ENCODE measurements around the gene GALNT2. TPM values are rescaled to one million over a fixed set of nuclear protein-coding genes. Genes with fewer than 3 reads are reported as not detected.

GALNT2 gene
- polyA plus RNA-seq, 3 donors: 19.6 to 25.6 (median 23.4) TPM

DNA sequence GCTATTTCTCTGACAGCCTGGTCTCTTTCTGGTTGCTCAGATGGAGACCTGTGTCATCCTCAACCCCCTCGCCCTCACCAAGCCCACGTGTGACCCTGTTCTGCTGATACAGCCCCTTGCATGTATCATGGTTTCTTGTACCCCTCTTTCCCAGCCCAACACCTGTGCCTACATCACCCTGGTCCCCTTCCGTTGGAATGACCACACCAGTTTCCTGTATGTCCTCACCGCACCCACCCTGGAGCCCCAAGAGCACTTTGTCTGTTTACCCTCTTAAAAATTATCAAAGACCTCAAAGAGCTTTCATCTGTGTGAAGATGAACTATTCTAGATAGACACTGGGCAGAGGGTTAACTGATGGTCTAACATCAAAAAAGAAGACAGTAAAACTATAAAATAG, 179.5 kb downstream of the GALNT2 start:
- 83% methylated on average over 3 of the region's 4 CpGs for WGBS (ENCODE audit: insufficient coverage)
- H2AFZ ChIP-seq (ENCODE audit: insufficient read depth, low read depth, low read length, poor library complexity, severe bottlenecking): no peak overlapping the region
- TF ChIP-seq, protein P1, sequence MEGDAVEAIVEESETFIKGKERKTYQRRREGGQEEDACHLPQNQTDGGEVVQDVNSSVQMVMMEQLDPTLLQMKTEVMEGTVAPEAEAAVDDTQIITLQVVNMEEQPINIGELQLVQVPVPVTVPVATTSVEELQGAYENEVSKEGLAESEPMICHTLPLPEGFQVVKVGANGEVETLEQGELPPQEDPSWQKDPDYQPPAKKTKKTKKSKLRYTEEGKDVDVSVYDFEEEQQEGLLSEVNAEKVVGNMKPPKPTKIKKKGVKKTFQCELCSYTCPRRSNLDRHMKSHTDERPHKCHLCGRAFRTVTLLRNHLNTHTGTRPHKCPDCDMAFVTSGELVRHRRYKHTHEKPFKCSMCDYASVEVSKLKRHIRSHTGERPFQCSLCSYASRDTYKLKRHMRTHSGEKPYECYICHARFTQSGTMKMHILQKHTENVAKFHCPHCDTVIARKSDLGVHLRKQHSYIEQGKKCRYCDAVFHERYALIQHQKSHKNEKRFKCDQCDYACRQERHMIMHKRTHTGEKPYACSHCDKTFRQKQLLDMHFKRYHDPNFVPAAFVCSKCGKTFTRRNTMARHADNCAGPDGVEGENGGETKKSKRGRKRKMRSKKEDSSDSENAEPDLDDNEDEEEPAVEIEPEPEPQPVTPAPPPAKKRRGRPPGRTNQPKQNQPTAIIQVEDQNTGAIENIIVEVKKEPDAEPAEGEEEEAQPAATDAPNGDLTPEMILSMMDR (IDR thresholded peaks at IDR 0.05): no peak
- no peaks in the 10 kb centered on the region for H3K9me3 ChIP-seq (replicated peaks in 1 of 2; ENCODE audit: control insufficient read depth in 1 of 2, insufficient read depth in 1 of 2, low read length in 2 of 2)
- intact Hi-C loops (cut with micrococcal nuclease): no loop called here
- Mint-ChIP-seq H3K4me1 (no peaks in the 10 kb centered on the region), H3K27me3 (ENCODE audit: low read depth in 3 of 3) (peaks cover 0 to 1% (median 0%) of the 10 kb centered on the region in 3 donors), H3K27ac (peak overlapping the region in 2 of 7 donors; percentile 12 to 19), H3K9me3 (peaks cover 0 to under 1% (median 0%) of the 10 kb centered on the region in 7 donors), H3K36me3 (peaks cover 88 to 92% of the 10 kb centered on the region in 2 donors), H3K4me3 (no peak overlapping the region)
- H3K79me2 ChIP-seq (ENCODE audit: insufficient read depth, low read length): no peaks in the 10 kb centered on the region
- no peak overlapping the region for H3K4me2 ChIP-seq (replicated peaks; ENCODE audit: extremely low read depth, low read length, poor library complexity, severe bottlenecking)
- peaks cover 70 to 100% of the 10 kb centered on the region in 2 donors for H3K36me3 ChIP-seq (replicated peaks in 1 of 2; ENCODE audit: control insufficient read depth in 1 of 2, insufficient read depth in 2 of 2, low read length in 2 of 2)
- no peak for DNase-seq
- no peak overlapping the region for H3K9ac ChIP-seq (ENCODE audit: insufficient read depth, low read length, poor library complexity, severe bottlenecking)
- H3K27ac ChIP-seq (ENCODE audit: low read depth in 1 of 2, low read length in 2 of 2): no peak overlapping the region
- H4K20me1 ChIP-seq (ENCODE audit: insufficient read depth, low read length): no peaks in the 10 kb centered on the region
- H3K4me1 ChIP-seq (ENCODE audit: control insufficient read depth in 1 of 2, insufficient read depth in 2 of 2, low read length in 2 of 2): no peaks in the 10 kb centered on the region
- H3K27me3 ChIP-seq (ENCODE audit: control insufficient read depth in 2 of 2, insufficient read depth in 2 of 2, low read length in 2 of 2): no peaks in the 10 kb centered on the region
- H3K4me3 ChIP-seq (replicated peaks in 1 of 3; ENCODE audit: low read depth in 2 of 3, low read length in 3 of 3): no peak overlapping the region

DNA sequence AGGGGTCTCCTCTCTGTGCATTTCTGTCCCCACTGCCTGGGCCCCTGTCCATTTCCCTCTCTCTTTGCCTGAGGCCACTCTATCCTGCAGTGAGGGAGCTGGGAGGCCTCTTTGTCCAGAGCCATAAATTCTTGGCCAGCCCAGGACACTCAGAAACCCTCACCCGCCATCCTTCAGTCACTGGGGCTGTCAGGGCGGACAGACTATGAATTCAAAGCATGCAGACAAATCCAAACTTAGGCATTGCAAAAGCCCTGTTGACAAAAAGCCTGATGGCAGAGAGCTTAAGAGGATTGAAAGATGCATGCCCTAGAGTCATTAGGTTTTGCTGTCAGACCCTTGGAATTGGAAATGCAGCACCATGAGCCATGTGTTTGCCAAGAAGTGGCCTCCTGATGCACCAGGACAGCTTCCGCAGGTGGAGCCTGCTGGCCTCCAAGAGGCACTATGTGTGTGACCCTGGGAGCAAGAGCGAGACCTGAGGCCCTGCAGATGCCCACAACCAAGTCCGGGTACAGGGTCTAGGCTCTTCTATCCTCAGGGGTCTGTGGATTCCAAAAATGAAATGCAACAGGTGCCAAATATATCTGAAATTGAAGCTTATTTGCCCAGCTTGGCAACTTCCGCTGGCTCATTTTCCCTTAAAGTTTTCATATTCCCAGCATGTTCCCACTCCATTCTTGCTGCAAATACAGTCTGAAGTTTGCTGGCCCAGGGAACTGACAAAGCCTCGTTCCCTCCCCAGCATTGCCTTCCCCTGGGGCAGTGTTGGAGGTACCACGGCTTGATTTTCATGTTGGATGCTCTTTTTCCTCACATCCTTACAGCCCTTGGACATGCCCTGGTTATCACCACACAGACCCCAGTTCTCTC, 181.2 kb downstream of the GALNT2 start:
- no peaks in the 10 kb centered on the region for H3K27me3 ChIP-seq (ENCODE audit: control insufficient read depth in 2 of 2, insufficient read depth in 2 of 2, low read length in 2 of 2)
- Mint-ChIP-seq H3K4me1 (no peaks in the 10 kb centered on the region), H3K27me3 (ENCODE audit: low read depth in 3 of 3) (peaks cover 0 to 1% (median 0%) of the 10 kb centered on the region in 3 donors), H3K9me3 (peaks cover 0 to 1% (median 0%) of the 10 kb centered on the region in 7 donors), H3K4me3 (no peak overlapping the region), H3K36me3 (peaks cover 84 to 96% of the 10 kb centered on the region in 2 donors), H3K27ac (peak overlapping the region in 4 of 7 donors; percentile 21 to 59 (median 36))
- H3K79me2 ChIP-seq (ENCODE audit: insufficient read depth, low read length): no peaks in the 10 kb centered on the region
- no peaks in the 10 kb centered on the region for H3K9me3 ChIP-seq (replicated peaks in 1 of 2; ENCODE audit: control insufficient read depth in 1 of 2, insufficient read depth in 1 of 2, low read length in 2 of 2)
- DNase-seq: no peak
- intact Hi-C loops (cut with micrococcal nuclease): no loop called here
- H3K4me3 ChIP-seq (replicated peaks in 1 of 3; ENCODE audit: low read depth in 2 of 3, low read length in 3 of 3): no peak overlapping the region
- no peaks in the 10 kb centered on the region for H3K4me1 ChIP-seq (ENCODE audit: control insufficient read depth in 1 of 2, insufficient read depth in 2 of 2, low read length in 2 of 2)
- no peak overlapping the region for H2AFZ ChIP-seq (ENCODE audit: insufficient read depth, low read depth, low read length, poor library complexity, severe bottlenecking)
- H3K4me2 ChIP-seq (replicated peaks; ENCODE audit: extremely low read depth, low read length, poor library complexity, severe bottlenecking): no peak overlapping the region
- 73% methylated on average over 4 of the region's 8 CpGs for WGBS (ENCODE audit: insufficient coverage)
- H4K20me1 ChIP-seq (ENCODE audit: insufficient read depth, low read length): no peaks in the 10 kb centered on the region
- TF ChIP-seq, protein P1 (IDR thresholded peaks at IDR 0.05): no peak
- H3K36me3 ChIP-seq (replicated peaks in 1 of 2; ENCODE audit: control insufficient read depth in 1 of 2, insufficient read depth in 2 of 2, low read length in 2 of 2): peaks cover 65 to 100% of the 10 kb centered on the region in 2 donors
- no peak overlapping the region for H3K9ac ChIP-seq (ENCODE audit: insufficient read depth, low read length, poor library complexity, severe bottlenecking)
- no peak overlapping the region for H3K27ac ChIP-seq (ENCODE audit: low read depth in 1 of 2, low read length in 2 of 2)

Measured in CD14-positive monocyte (primary cell).